ENCODE measurements around the gene CCDC188. TPM values are rescaled to one million over a fixed set of nuclear protein-coding genes. Genes with fewer than 3 reads are reported as not detected.

Gene CCDC188
- total RNA-seq, 1 experiment from 2014 or later = not detected

- no peaks in the 10 kb centered on the region for H3K9me3 Mint-ChIP-seq
- H3K4me1 Mint-ChIP-seq = no peaks in the 10 kb centered on the region
- ATAC-seq = no peak
- H3K27ac Mint-ChIP-seq = no peak overlapping the region
- no peaks in the 10 kb centered on the region for H3K27me3 Mint-ChIP-seq (ENCODE audit: low read depth)
- no peak for TF ChIP-seq USF1 (CRISPR knock-in tag; IDR thresholded peaks at IDR 0.05)
- TF ChIP-seq NFATC4 (CRISPR knock-in tag; IDR thresholded peaks at IDR 0.05) = no peak
- TF ChIP-seq HMGA2 (CRISPR knock-in tag; IDR thresholded peaks at IDR 0.05) = no peak
- ChIA-PET CTCF (interaction anchor here (0.7 to 5.7 kb wide), 7 partner anchors 16 to 54 kb away, joined by 3 to 25 read pairs (median 12); no protein-coding TSS in a partner anchor), POLR2A (no interaction called here)
- no peaks in the 10 kb centered on the region for H3K36me3 Mint-ChIP-seq
- no peak overlapping the region for H3K4me3 Mint-ChIP-seq
- DNase-seq (ENCODE audit: low spot score) = no peak
Observed at GRCh38 chr22:20192293-20192971, 41.6 kb upstream of the CCDC188 start.

GRCh38 chr22:20191803-20192202, 40.9 kb upstream of the CCDC188 start:
- Mint-ChIP-seq H3K9me3 (no peaks in the 10 kb centered on the region), H3K27ac (no peak overlapping the region), H3K4me3 (no peak overlapping the region), H3K27me3 (ENCODE audit: low read depth) (no peaks in the 10 kb centered on the region), H3K4me1 (no peaks in the 10 kb centered on the region), H3K36me3 (no peaks in the 10 kb centered on the region)
- no peak for ATAC-seq
- DNase-seq (ENCODE audit: low spot score) = no peak
- TF ChIP-seq RORB (CRISPR knock-in tag; IDR thresholded peaks at IDR 0.05) (no peak), E2F4 (CRISPR knock-in tag; IDR thresholded peaks at IDR 0.05; ENCODE audit: borderline replicate concordance, low read depth) (no peak), NR2C2 (CRISPR knock-in tag; IDR thresholded peaks at IDR 0.05) (no peak), ZNF263 (CRISPR knock-in tag; IDR thresholded peaks at IDR 0.05; ENCODE audit: low read depth) (no peak), SOX15 (CRISPR knock-in tag; IDR thresholded peaks at IDR 0.05) (no peak), ATF2 (CRISPR knock-in tag; IDR thresholded peaks at IDR 0.05; ENCODE audit: borderline replicate concordance, low read depth) (no peak)
- ChIA-PET CTCF (interaction anchor here (2.0 kb wide), 1 partner anchor 47 kb away, joined by 13 read pairs; no protein-coding TSS in a partner anchor), POLR2A (no interaction called here)

GRCh38 chr22:20191000-20191515, 40.2 kb upstream of the CCDC188 start:
- Mint-ChIP-seq H3K4me3 (no peak overlapping the region), H3K4me1 (no peaks in the 10 kb centered on the region), H3K27me3 (ENCODE audit: low read depth) (no peaks in the 10 kb centered on the region), H3K27ac (no peak overlapping the region), H3K9me3 (no peaks in the 10 kb centered on the region), H3K36me3 (no peaks in the 10 kb centered on the region)
- POLR2A ChIA-PET = interaction anchor here (0.6 kb wide), 1 partner anchor 435 kb away, joined by 3 read pairs; no protein-coding TSS in a partner anchor
- ATAC-seq (no peak), DNase-seq (ENCODE audit: low spot score) (no peak)
- no peak for TF ChIP-seq ZNF425 (CRISPR knock-in tag; conservative IDR thresholded peaks at IDR 0.05)
- TF ChIP-seq ATF6 (CRISPR knock-in tag; IDR thresholded peaks at IDR 0.05) = no peak
- no peak for TF ChIP-seq ZNF512 (CRISPR knock-in tag; IDR thresholded peaks at IDR 0.05; ENCODE audit: borderline replicate concordance)
- TF ChIP-seq SOX15 (CRISPR knock-in tag; IDR thresholded peaks at IDR 0.05) = no peak
- TF ChIP-seq ZNF121 (CRISPR knock-in tag; IDR thresholded peaks at IDR 0.05) = no peak
- no peak for TF ChIP-seq PREB (CRISPR knock-in tag; IDR thresholded peaks at IDR 0.05; ENCODE audit: borderline replicate concordance)
- no peak for TF ChIP-seq TEAD1 (CRISPR knock-in tag; IDR thresholded peaks at IDR 0.05)
- no peak for TF ChIP-seq CDX4 (CRISPR knock-in tag; IDR thresholded peaks at IDR 0.05; ENCODE audit: borderline replicate concordance)
- no peak for TF ChIP-seq ETV6 (CRISPR knock-in tag; IDR thresholded peaks at IDR 0.05)
- TF ChIP-seq TEAD4 (CRISPR knock-in tag; IDR thresholded peaks at IDR 0.05) = no peak
- CTCF ChIA-PET = interaction anchor here (1.3 to 2.0 kb wide), 2 partner anchors 34 to 48 kb away, joined by 7 to 13 read pairs; no protein-coding TSS in a partner anchor

All from WTC11 (cell line).